ENCODE results near the gene RTN4RL2. TPM values are rescaled to one million over a fixed set of nuclear protein-coding genes. Genes with fewer than 3 reads are reported as not detected.

The RTN4RL2 gene
- total RNA-seq, 2 donors from 2014 or later: 0.97 to 1.5 TPM

DNA sequence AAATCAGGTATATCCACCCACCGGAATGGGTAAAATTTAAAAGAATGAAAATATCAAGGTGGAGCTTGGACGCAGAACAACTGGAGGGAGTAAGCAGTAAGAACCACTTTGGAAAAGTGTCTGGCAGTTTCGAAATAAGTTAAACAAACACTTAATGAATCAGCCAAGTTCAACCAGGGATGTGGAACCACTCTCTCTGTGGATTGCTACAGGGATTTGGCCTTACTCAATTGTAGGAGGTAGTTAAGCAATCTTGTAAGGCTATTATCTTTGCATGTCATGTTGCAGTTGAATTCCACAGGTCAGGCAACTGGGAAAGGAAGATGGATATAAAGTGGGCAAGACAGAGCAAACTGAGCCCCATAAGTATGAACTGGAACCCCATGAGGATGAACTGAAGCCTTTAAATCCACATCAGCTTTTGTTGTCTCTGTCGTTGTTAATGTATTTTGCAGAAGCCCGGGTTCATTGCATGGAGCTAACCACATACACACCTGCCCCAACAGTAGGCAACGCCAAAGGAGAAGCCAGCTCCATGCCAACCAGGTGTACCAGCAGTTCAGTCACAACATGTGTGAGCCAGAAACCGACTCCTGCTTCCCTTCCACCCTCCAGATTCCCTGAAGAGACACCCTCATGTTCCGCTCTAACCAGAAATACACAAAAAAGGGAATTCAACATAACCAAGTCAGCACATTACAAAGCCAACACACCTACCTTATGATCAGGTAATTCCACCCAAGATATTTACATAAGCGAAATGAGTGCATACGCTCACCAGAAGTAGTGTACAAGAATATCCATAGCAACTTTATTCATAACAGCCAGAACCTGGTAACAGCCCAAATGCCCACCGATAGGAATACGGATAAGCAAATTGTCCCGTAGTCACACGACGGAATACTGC lies 25.4 kb upstream of the RTN4RL2 start:
- peaks cover 11% of the 10 kb centered on the region for H3K27me3 ChIP-seq (ENCODE audit: control insufficient read depth, insufficient read depth, low read length, poor library complexity, severe bottlenecking)
- WGBS, 2 experiments (ENCODE audit: insufficient coverage in 1 of 2, insufficient read length in 1 of 2): 87 to 89% methylated on average over 6 to 15 of the region's 15 CpGs
- H3K4me3 Mint-ChIP-seq: no peak overlapping the region
- H3K27ac Mint-ChIP-seq: no peak overlapping the region
- H3K36me3 Mint-ChIP-seq (ENCODE audit: low read depth): no peaks in the 10 kb centered on the region
- peaks cover 27% of the 10 kb centered on the region for H3K27me3 Mint-ChIP-seq (ENCODE audit: insufficient read depth)
- TF ChIP-seq, protein P1, sequence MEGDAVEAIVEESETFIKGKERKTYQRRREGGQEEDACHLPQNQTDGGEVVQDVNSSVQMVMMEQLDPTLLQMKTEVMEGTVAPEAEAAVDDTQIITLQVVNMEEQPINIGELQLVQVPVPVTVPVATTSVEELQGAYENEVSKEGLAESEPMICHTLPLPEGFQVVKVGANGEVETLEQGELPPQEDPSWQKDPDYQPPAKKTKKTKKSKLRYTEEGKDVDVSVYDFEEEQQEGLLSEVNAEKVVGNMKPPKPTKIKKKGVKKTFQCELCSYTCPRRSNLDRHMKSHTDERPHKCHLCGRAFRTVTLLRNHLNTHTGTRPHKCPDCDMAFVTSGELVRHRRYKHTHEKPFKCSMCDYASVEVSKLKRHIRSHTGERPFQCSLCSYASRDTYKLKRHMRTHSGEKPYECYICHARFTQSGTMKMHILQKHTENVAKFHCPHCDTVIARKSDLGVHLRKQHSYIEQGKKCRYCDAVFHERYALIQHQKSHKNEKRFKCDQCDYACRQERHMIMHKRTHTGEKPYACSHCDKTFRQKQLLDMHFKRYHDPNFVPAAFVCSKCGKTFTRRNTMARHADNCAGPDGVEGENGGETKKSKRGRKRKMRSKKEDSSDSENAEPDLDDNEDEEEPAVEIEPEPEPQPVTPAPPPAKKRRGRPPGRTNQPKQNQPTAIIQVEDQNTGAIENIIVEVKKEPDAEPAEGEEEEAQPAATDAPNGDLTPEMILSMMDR (conservative IDR thresholded peaks at IDR 0.05): no peak
- DNase-seq: no peak
- H3K9me3 ChIP-seq (ENCODE audit: control insufficient read depth, low read length): no peaks in the 10 kb centered on the region
- H3K4me3 ChIP-seq (ENCODE audit: low read length): no peak overlapping the region
- H3K36me3 ChIP-seq (ENCODE audit: control insufficient read depth, insufficient read depth, low read length): no peaks in the 10 kb centered on the region
- no peak overlapping the region for H3K27ac ChIP-seq (ENCODE audit: low read depth, low read length)
- H3K4me1 Mint-ChIP-seq: no peaks in the 10 kb centered on the region
- H3K9ac ChIP-seq (ENCODE audit: extremely low read depth, low read length, poor library complexity, severe bottlenecking): no peak overlapping the region
- H3K4me1 ChIP-seq (ENCODE audit: control insufficient read depth, insufficient read depth, low read length): no peaks in the 10 kb centered on the region
- no peaks in the 10 kb centered on the region for H3K9me3 Mint-ChIP-seq

DNA sequence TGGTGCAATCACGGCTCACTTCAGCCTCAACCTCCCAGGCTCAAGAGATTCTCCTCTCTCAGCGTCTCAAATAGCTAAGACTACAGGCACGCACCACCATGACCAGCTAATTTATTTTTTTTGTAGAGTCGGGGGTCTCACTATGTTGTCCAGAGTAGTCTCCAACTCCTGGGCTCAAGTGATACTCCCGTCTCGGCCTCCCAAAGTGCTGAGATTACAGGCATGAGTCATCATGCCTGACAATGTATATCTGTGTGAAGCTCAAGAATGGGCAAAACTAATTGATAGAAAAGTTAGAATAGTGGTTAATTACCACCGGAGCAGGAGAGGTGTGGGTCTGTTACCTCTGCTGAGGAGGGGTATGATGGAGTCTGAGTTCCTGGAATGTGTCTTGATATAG lies 24.3 kb upstream of the RTN4RL2 start:
- no peaks in the 10 kb centered on the region for H3K9me3 ChIP-seq (ENCODE audit: control insufficient read depth, low read length)
- H3K4me3 ChIP-seq (ENCODE audit: low read length): no peak overlapping the region
- no peaks in the 10 kb centered on the region for H3K36me3 ChIP-seq (ENCODE audit: control insufficient read depth, insufficient read depth, low read length)
- DNase-seq: no peak
- Mint-ChIP-seq H3K27me3 (ENCODE audit: insufficient read depth) (peaks cover 23% of the 10 kb centered on the region), H3K4me3 (no peak overlapping the region), H3K4me1 (no peaks in the 10 kb centered on the region), H3K9me3 (no peaks in the 10 kb centered on the region), H3K36me3 (ENCODE audit: low read depth) (no peaks in the 10 kb centered on the region), H3K27ac (no peak overlapping the region)
- H3K9ac ChIP-seq (ENCODE audit: extremely low read depth, low read length, poor library complexity, severe bottlenecking): no peak overlapping the region
- peaks cover 6% of the 10 kb centered on the region for H3K27me3 ChIP-seq (ENCODE audit: control insufficient read depth, insufficient read depth, low read length, poor library complexity, severe bottlenecking)
- H3K4me1 ChIP-seq (ENCODE audit: control insufficient read depth, insufficient read depth, low read length): no peaks in the 10 kb centered on the region
- TF ChIP-seq, protein P1 (conservative IDR thresholded peaks at IDR 0.05): no peak
- WGBS, 2 experiments (ENCODE audit: insufficient coverage in 1 of 2, insufficient read length in 1 of 2): 84 to 96% methylated on average over 7 of the region's 7 CpGs
- H3K27ac ChIP-seq (ENCODE audit: low read depth, low read length): no peak overlapping the region

DNA sequence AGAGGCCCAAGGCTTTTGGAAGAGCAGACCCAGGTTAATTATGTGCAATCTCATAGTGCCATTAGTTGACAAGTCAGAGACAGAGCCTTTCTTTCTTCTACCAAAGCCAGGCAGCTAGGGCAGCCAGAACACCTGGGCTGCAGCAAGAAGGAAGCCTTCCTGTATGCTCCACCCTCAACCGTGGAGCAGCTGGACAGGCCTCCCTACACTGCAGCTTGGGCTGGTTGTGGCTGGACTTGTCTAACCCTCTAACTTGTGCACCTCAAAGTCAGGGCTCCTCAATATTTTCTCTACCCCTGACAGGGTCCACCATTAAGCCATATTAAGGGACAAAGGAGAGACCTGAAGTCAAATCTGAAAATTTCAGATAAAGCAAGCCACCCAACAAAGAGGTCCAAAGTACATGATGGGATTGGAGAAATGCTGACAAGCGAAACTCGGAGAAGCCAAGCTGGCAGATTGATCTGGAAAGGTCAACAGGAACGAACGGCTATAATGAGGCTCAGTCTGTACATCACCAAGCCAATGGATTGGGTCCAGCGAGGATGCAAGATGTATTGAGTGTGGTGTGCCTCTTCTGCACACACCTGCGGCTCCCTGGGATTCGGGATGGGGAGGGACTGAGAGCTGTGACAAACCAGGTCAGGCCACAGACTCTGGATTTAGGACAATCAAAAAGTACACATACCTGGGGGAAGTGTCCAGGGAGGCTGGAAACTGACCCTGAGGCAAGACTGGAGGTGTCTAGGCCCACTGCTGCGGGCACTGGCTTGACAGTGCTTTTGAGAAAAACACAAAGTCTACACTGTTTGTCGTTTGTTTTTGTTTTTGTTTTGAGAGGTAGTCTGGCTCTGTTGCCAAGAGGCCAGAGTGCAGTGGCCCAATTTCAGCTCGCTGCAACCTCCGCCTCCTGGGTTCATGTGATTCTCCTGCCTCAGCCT lies 21.7 kb upstream of the RTN4RL2 start:
- H3K27me3 Mint-ChIP-seq (ENCODE audit: insufficient read depth): peaks cover 17% of the 10 kb centered on the region
- 94 to 96% methylated on average over 11 to 12 of the region's 12 CpGs for WGBS, 2 experiments (ENCODE audit: insufficient coverage in 1 of 2, insufficient read length in 1 of 2)

More for the DNA sequence above, 21.7 kb upstream of the RTN4RL2 start:
- H3K4me1 Mint-ChIP-seq: no peaks in the 10 kb centered on the region
- no peaks in the 10 kb centered on the region for H3K36me3 ChIP-seq (ENCODE audit: control insufficient read depth, insufficient read depth, low read length)
- DNase-seq: no peak
- H3K4me3 Mint-ChIP-seq: no peak overlapping the region
- peaks cover 6% of the 10 kb centered on the region for H3K27me3 ChIP-seq (ENCODE audit: control insufficient read depth, insufficient read depth, low read length, poor library complexity, severe bottlenecking)
- no peaks in the 10 kb centered on the region for H3K9me3 Mint-ChIP-seq
- no peak overlapping the region for H3K4me3 ChIP-seq (ENCODE audit: low read length)
- H3K4me1 ChIP-seq (ENCODE audit: control insufficient read depth, insufficient read depth, low read length): no peaks in the 10 kb centered on the region
- TF ChIP-seq, protein P1 (conservative IDR thresholded peaks at IDR 0.05): no peak
- no peaks in the 10 kb centered on the region for H3K36me3 Mint-ChIP-seq (ENCODE audit: low read depth)
- no peaks in the 10 kb centered on the region for H3K9me3 ChIP-seq (ENCODE audit: control insufficient read depth, low read length)
- H3K9ac ChIP-seq (ENCODE audit: extremely low read depth, low read length, poor library complexity, severe bottlenecking): no peak overlapping the region
- no peak overlapping the region for H3K27ac ChIP-seq (ENCODE audit: low read depth, low read length)
- H3K27ac Mint-ChIP-seq: no peak overlapping the region

Data from endodermal cell (in vitro differentiated cells).